ENCODE data around the gene CA12.

Gene CA12

DNA sequence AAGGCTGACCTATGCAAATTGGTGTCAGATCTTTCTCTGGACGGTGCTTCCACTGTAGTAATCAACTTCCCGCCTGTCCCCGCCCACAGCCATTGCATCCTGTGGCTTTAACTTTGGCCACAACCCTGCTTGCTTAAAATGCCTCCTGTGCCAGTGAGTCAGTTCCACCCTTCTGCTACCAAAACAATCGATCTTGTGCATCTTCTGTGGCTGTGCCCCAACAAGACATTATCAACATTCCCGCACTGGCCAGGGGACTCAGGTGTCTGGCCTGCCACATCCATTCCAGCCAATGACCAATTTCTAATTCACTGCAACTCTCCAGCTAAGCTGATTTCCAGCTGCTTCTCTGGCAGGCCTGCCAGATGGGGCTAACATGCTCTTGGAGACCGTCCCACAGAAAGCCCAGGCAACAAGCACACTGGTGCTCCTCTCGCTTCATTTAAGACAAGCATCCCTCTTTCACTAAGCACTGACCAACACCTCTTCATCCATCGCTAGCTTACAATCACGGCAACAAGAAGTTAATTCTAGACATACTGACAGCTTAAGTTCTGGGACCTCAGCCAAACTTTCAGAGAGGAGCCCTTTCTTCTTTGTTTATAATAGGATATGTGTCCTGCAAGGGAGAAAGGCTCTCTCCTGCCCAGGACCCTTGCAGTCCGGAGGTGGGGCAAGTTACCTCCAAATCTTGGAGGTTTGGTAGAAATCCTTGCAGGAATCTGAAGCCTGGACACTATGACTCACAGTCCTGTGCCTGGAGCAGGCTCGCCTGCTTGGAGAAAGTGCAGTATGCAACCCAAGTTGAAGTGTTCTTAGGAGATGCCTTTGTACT is 6.7 kb downstream of the CA12 start:
- Histone ChIP-seq H3K36me3 (ENCODE audit: control insufficient read depth, insufficient read depth, low read length) (no peaks in the 10 kb centered on the region), H3K4me1 (ENCODE audit: control insufficient read depth, insufficient read depth, low read length) (0 out of 2 replicates have a peak, but pooled peaks cover 2% of the 10 kb centered on the region), H3K27ac (ENCODE audit: low read length) (no peak overlapping the region), H3K27me3 (ENCODE audit: control insufficient read depth, insufficient read depth, low read length) (no peaks in the 10 kb centered on the region), H3K9me3 (ENCODE audit: control insufficient read depth, insufficient read depth, low read length) (no peaks in the 10 kb centered on the region), H3K4me3 (ENCODE audit: low read length) (no peak overlapping the region)
- WGBS (ENCODE audit: insufficient coverage, insufficient read length) = no CpG with 5 or more reads among the region's 11 CpGs
- DNase-seq (ENCODE audit: low read depth, low spot score) = no peak

DNA sequence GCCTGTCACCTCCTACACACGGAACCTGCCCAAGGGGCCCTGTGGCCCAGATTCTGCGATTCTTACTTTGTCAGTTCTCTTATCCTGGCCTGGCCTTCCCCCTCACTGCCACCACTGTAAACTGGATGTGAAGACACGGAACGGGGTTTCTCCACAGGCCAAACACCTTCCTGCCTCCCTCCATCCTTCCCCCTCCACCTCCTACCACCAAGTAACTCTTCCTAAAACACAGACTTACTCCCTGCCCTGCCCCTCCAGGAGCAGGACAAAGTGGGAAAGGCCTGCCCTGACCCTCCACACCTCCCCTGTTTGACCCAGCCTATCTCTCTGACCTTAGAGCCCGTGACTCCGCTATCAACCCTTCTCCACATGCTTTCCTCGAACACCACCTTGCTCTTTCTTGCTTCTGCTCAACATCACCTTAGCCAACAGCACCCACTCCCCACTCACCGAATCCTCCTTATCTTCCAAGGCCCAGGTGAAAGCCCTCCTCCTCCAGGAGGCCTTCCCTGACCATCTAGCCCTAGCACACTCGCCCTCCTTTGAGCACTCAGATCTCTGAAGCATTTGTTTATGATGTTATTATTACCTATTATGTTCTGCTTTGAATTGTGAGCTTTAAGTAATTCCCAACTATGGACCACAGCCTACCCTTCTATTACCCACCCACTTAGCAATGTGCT is 7.6 kb downstream of the CA12 start:
- Histone ChIP-seq H3K4me1 (ENCODE audit: control insufficient read depth, insufficient read depth, low read length) (no peaks in the 10 kb centered on the region), H3K4me3 (ENCODE audit: low read length) (no peak overlapping the region), H3K27me3 (ENCODE audit: control insufficient read depth, insufficient read depth, low read length) (no peaks in the 10 kb centered on the region), H3K36me3 (ENCODE audit: control insufficient read depth, insufficient read depth, low read length) (no peaks in the 10 kb centered on the region), H3K9me3 (ENCODE audit: control insufficient read depth, insufficient read depth, low read length) (no peaks in the 10 kb centered on the region), H3K27ac (ENCODE audit: low read length) (no peak overlapping the region)
- no peak for DNase-seq (ENCODE audit: low read depth, low spot score)
- no CpG with 5 or more reads among the region's 9 CpGs for WGBS (ENCODE audit: insufficient coverage, insufficient read length)

DNA sequence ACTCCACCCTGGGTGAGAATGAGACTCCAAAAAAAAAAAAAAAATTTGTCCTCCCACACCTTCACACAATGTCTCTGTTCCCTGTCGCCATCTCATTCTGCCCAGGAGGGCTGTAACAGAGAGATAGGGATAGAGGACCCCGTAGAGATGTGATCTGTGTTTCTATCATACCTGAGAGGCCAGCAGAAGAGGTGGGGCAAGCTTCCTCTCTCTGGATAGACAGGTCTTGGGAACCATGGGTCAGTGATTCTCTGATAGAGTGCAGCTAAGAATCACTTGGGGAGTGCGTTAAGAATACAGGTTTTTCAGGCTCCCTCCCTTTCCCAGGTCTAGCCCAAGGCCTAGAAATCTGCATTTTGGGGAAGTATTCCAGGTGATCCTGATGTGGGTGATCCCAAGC is 8.3 kb downstream of the CA12 start:
- DNase-seq (ENCODE audit: low read depth, low spot score) = no peak
- no peaks in the 10 kb centered on the region for H3K9me3 ChIP-seq (ENCODE audit: control insufficient read depth, insufficient read depth, low read length)
- no peak overlapping the region for H3K4me3 ChIP-seq (ENCODE audit: low read length)
- no peak overlapping the region for H3K27ac ChIP-seq (ENCODE audit: low read length)
- H3K36me3 ChIP-seq (ENCODE audit: control insufficient read depth, insufficient read depth, low read length) = no peaks in the 10 kb centered on the region
- WGBS (ENCODE audit: insufficient coverage, insufficient read length) = no CpG with 5 or more reads among the region's 3 CpGs
- no peaks in the 10 kb centered on the region for H3K4me1 ChIP-seq (ENCODE audit: control insufficient read depth, insufficient read depth, low read length)
- H3K27me3 ChIP-seq (ENCODE audit: control insufficient read depth, insufficient read depth, low read length) = no peaks in the 10 kb centered on the region

DNA sequence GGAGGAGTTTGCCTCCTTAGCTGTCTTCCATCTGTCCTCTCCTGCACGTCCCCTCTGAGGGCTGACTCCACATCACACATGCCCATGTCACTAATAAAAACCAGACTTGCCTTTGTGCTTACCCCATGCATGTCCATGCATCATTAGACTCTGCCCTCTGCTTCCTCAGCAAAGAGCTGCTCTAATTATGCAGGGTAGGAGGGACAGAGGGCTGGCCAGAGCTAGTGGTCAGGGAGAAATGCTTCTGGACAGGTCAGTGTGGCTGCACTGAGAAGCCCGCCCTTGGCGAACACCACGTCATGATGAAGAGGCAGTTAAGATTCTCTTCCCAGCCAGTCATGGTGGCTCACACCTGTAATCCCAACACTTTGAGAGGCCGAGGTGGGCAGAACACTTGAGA is 8.9 kb downstream of the CA12 start:
- H3K27ac ChIP-seq (ENCODE audit: low read length) = no peak overlapping the region
- WGBS (ENCODE audit: insufficient coverage, insufficient read length) = no CpG with 5 or more reads among the region's 5 CpGs
- no peaks in the 10 kb centered on the region for H3K27me3 ChIP-seq (ENCODE audit: control insufficient read depth, insufficient read depth, low read length)
- H3K4me1 ChIP-seq (ENCODE audit: control insufficient read depth, insufficient read depth, low read length) = no peaks in the 10 kb centered on the region
- H3K9me3 ChIP-seq (ENCODE audit: control insufficient read depth, insufficient read depth, low read length) = no peaks in the 10 kb centered on the region
- no peaks in the 10 kb centered on the region for H3K36me3 ChIP-seq (ENCODE audit: control insufficient read depth, insufficient read depth, low read length)
- DNase-seq (ENCODE audit: low read depth, low spot score) = no peak
- H3K4me3 ChIP-seq (ENCODE audit: low read length) = no peak overlapping the region

DNA sequence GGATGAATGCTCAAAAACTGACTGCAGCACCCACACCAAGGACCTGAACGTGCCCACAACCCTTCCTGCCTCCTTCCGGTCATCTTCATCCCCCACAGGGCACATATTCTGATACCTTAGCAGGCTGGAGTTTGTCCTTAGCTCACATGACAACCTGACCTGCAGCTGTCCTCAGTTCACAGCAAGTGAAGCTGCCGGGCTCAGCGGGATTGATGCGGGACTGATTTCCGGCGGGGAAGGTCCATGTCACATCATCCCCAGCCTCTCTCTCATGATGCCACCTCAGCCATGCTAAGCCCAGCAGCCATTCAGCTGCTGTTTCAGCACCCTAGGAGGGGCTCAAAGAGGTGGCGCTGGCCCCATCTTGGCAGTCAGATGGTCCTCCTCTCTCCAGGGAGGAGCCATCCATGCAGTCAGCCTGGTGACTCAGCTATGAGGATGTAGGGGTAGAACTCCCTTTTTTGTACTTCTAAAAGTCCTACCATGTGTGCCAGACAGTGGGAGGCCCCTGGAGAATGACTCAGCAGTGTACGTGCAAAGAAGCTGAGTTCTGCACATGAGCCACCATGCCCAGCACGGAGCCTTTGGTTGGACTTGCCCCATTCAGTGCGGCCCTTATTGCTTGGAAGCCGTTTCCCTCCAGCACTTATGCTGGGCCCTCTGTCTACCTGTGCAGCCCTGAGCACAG is 9.5 kb downstream of the CA12 start:
- Histone ChIP-seq H3K4me1 (ENCODE audit: control insufficient read depth, insufficient read depth, low read length) (no peaks in the 10 kb centered on the region), H3K27ac (ENCODE audit: low read length) (no peak overlapping the region), H3K27me3 (ENCODE audit: control insufficient read depth, insufficient read depth, low read length) (no peaks in the 10 kb centered on the region), H3K36me3 (ENCODE audit: control insufficient read depth, insufficient read depth, low read length) (no peaks in the 10 kb centered on the region), H3K4me3 (ENCODE audit: low read length) (no peak overlapping the region), H3K9me3 (ENCODE audit: control insufficient read depth, insufficient read depth, low read length) (no peaks in the 10 kb centered on the region)
- DNase-seq (ENCODE audit: low read depth, low spot score) = no peak
- WGBS (ENCODE audit: insufficient coverage, insufficient read length) = no CpG with 5 or more reads among the region's 12 CpGs

DNA sequence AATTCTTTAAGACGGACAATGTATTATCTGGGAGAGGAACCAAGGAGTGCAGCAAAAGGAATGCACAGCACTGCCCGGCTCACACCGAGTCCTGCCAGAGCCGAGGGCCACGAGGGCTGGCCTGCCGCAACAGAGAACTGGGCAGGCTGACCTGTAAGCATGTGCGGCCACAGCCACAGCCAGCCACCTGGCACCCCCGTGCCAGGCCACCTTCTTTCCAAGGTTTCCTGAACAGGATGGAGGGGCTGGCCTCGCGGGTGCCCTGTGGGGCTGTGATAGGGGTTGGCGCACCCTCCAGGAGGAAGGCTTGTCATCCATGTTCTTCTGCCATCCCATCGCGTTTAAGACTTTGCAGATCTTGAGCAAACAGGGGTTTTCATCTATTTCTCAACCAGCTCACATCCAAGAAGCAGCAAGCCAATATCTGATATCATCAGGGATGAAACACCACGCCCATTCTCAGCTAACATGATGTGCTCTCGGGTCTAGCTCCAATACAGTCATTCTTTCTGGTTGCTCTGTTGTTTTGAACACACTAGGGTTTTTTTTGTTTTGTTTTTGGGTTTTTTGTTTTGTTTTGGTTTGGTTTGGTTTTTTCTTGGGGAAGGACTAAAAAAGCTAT is 10.2 kb downstream of the CA12 start:
- DNase-seq (ENCODE audit: low read depth, low spot score) = no peak
- Histone ChIP-seq H3K4me3 (ENCODE audit: low read length) (no peak overlapping the region), H3K4me1 (ENCODE audit: control insufficient read depth, insufficient read depth, low read length) (no peaks in the 10 kb centered on the region), H3K36me3 (ENCODE audit: control insufficient read depth, insufficient read depth, low read length) (no peaks in the 10 kb centered on the region), H3K9me3 (ENCODE audit: control insufficient read depth, insufficient read depth, low read length) (no peaks in the 10 kb centered on the region), H3K27me3 (ENCODE audit: control insufficient read depth, insufficient read depth, low read length) (no peaks in the 10 kb centered on the region), H3K27ac (ENCODE audit: low read length) (no peak overlapping the region)
- no CpG with 5 or more reads among the region's 15 CpGs for WGBS (ENCODE audit: insufficient coverage, insufficient read length)

DNA sequence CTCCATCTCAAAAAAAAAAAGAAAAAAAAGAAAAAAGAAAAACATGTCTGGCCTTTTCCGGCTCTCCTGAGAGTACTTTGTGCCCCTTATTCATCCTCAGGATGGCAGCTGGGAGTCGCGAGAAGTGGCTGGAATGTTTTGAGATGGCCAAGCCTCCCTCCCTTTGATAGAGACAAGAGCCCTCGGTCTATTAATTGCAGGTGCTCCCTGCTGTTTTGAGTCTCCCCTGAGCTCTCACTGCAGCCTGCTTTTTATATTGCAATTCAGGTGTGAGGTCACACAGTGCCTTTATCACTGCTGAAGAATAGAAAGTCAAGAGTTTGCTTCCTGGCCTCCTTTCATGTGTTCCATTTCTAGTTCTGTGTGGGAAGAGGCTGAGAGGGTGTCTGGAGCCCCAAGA is 10.9 kb downstream of the CA12 start:
- no peaks in the 10 kb centered on the region for H3K9me3 ChIP-seq (ENCODE audit: control insufficient read depth, insufficient read depth, low read length)
- DNase-seq (ENCODE audit: low read depth, low spot score) = no peak
- H3K4me3 ChIP-seq (ENCODE audit: low read length) = no peak overlapping the region
- no peak overlapping the region for H3K27ac ChIP-seq (ENCODE audit: low read length)
- H3K4me1 ChIP-seq (ENCODE audit: control insufficient read depth, insufficient read depth, low read length) = no peaks in the 10 kb centered on the region
- H3K27me3 ChIP-seq (ENCODE audit: control insufficient read depth, insufficient read depth, low read length) = no peaks in the 10 kb centered on the region
- no CpG with 5 or more reads among the region's 4 CpGs for WGBS (ENCODE audit: insufficient coverage, insufficient read length)
- no peaks in the 10 kb centered on the region for H3K36me3 ChIP-seq (ENCODE audit: control insufficient read depth, insufficient read depth, low read length)

DNA sequence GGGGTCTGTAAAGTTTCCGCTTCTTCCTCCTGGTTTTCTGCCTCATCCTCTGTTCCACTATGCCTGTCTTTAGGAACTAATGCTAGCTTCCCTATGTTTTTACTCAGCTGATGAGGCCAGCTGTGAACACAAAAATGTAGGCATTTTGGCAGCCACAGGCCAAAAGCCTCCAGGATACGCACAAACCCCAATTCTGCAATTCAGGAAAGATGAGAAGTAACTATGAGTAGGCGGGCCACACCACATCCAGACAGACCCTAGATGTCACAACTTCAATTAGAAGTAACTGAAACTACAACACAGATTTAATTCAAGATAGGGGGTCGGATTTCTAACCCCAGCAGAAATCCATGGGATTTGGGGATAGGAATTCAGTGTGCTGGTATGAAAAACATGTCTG is 11.9 kb downstream of the CA12 start:
- no CpG with 5 or more reads among the region's 4 CpGs for WGBS (ENCODE audit: insufficient coverage, insufficient read length)
- no peak overlapping the region for H3K4me3 ChIP-seq (ENCODE audit: low read length)
- H3K27me3 ChIP-seq (ENCODE audit: control insufficient read depth, insufficient read depth, low read length) = no peaks in the 10 kb centered on the region
- H3K36me3 ChIP-seq (ENCODE audit: control insufficient read depth, insufficient read depth, low read length) = no peaks in the 10 kb centered on the region
- H3K4me1 ChIP-seq (ENCODE audit: control insufficient read depth, insufficient read depth, low read length) = no peaks in the 10 kb centered on the region
- H3K27ac ChIP-seq (ENCODE audit: low read length) = no peak overlapping the region
- DNase-seq (ENCODE audit: low read depth, low spot score) = no peak
- no peaks in the 10 kb centered on the region for H3K9me3 ChIP-seq (ENCODE audit: control insufficient read depth, insufficient read depth, low read length)

DNA sequence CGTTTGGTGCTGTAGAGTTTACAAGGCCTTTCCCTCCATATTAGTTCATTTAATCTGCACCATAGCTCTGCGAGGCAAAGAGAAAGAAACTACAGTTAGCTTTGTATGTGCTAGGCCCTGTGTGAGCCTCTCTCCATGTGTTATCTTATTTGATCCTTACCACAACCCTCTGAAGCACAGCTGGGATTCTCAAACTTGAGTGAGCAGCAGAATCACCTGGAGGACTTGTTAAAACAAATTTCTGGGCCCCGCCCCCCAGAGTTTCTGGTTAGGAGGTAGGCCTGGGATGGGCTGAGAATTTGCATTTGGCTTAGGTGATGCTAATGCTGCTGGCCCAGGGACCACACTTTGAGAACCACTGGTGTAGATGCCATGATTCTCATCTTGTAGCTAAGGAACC is 12.3 kb downstream of the CA12 start:
- Histone ChIP-seq H3K4me1 (ENCODE audit: control insufficient read depth, insufficient read depth, low read length) (no peaks in the 10 kb centered on the region), H3K27ac (ENCODE audit: low read length) (no peak overlapping the region), H3K27me3 (ENCODE audit: control insufficient read depth, insufficient read depth, low read length) (no peaks in the 10 kb centered on the region), H3K9me3 (ENCODE audit: control insufficient read depth, insufficient read depth, low read length) (no peaks in the 10 kb centered on the region), H3K4me3 (ENCODE audit: low read length) (no peak overlapping the region), H3K36me3 (ENCODE audit: control insufficient read depth, insufficient read depth, low read length) (no peaks in the 10 kb centered on the region)
- no CpG with 5 or more reads among the region's 3 CpGs for WGBS (ENCODE audit: insufficient coverage, insufficient read length)
- no peak for DNase-seq (ENCODE audit: low read depth, low spot score)

DNA sequence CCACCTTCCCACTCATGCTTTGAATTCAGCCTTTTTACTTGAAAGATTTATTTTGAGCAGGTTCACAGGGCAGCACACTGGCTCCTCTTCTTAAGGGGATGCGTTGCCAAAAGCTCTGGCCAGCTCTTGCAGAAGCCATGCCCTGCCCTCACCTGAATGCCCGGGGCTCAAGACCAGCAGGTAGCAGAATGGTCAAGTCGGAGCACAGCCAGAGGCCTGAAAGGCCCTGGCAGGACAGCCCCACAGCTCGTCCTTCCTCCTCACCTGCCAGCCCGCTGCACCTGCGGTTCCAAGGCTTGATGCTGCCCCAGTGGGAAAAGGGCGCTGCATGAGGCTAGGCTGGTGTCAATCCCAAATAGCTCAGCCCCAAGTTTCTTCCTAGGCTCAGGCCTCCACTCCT is 13.1 kb downstream of the CA12 start:
- Histone ChIP-seq H3K4me1 (ENCODE audit: control insufficient read depth, insufficient read depth, low read length) (no peaks in the 10 kb centered on the region), H3K9me3 (ENCODE audit: control insufficient read depth, insufficient read depth, low read length) (no peaks in the 10 kb centered on the region), H3K36me3 (ENCODE audit: control insufficient read depth, insufficient read depth, low read length) (no peaks in the 10 kb centered on the region), H3K27me3 (ENCODE audit: control insufficient read depth, insufficient read depth, low read length) (no peaks in the 10 kb centered on the region), H3K27ac (ENCODE audit: low read length) (no peak overlapping the region), H3K4me3 (ENCODE audit: low read length) (no peak overlapping the region)
- WGBS (ENCODE audit: insufficient coverage, insufficient read length) = no CpG with 5 or more reads among the region's 7 CpGs
- no peak for DNase-seq (ENCODE audit: low read depth, low spot score)
